H1 (cell line): Measurements from ENCODE around the gene SSC5D. TPM values are rescaled to one million over a fixed set of nuclear protein-coding genes. Genes with fewer than 3 reads are reported as not detected.

Source experiments
- CTCF ChIA-PET: fragments of 300-600 bp; sonication (Branson Sonifier 250); formaldehyde crosslinking; loops from one replicate; lab custom pipeline; 2021; ENCODE audit not compliant: partially characterized antibody; lab: Charles Lee
- POLR2A ChIA-PET: fragments of 300-600 bp; sonication (Branson Sonifier 250); formaldehyde crosslinking; loops from one replicate; lab custom pipeline; 2021; ENCODE audit warnings: inconsistent platforms; ENCODE audit not compliant: partially characterized antibody; lab: Charles Lee
- DNase-seq, 2 experiments: peaks; one replicate each; pipeline versions ENCODE4 v3.0.0 to v3.0.0-alpha.2; 2010 to 2022; ENCODE audit warnings: low spot score in 2 of 2, low read depth in 1 of 2, mixed read lengths in 1 of 2
- FAIRE-seq: peaks from 2 replicates; lab custom pipeline; 2011; peaks lifted over from hg19 to GRCh38; lab: Jason Lieb, UNC
- H2AFZ ChIP-seq: 2 replicates; pipeline ENCODE4 v1.8.1; 2012; ENCODE audit warnings: low read length, inconsistent platforms
- H2AK5ac ChIP-seq: 2 replicates; pipeline ENCODE4 v1.6.1; 2013; ENCODE audit warnings: low read depth, low read length
- H2BK120ac ChIP-seq: replicated peaks from 2 replicates; pipeline ENCODE3; 2013; ENCODE audit warnings: low read depth, low read length, inconsistent platforms
- H2BK12ac ChIP-seq: 2 replicates; pipeline ENCODE4 v1.6.1; 2013; ENCODE audit warnings: low read depth, low read length
- H2BK15ac ChIP-seq: 2 replicates; pipeline ENCODE4 v1.6.1; 2013; ENCODE audit warnings: low read length
- H2BK20ac ChIP-seq: 2 replicates; pipeline ENCODE4 v1.6.1; 2013; ENCODE audit warnings: low read length
- H2BK5ac ChIP-seq: 2 replicates; pipeline ENCODE4 v1.6.1; 2013; ENCODE audit warnings: low read depth, low read length
- H3K14ac ChIP-seq: 2 replicates; pipeline ENCODE4 v1.6.1; 2013; ENCODE audit warnings: inconsistent platforms; ENCODE audit not compliant: insufficient read length
- H3K18ac ChIP-seq: 2 replicates; pipeline ENCODE4 v1.6.1; 2013; ENCODE audit warnings: low read length; ENCODE audit errors: extremely low read depth
- H3K23ac ChIP-seq: 2 replicates; pipeline ENCODE4 v1.6.1; 2013; ENCODE audit warnings: inconsistent platforms; ENCODE audit not compliant: insufficient read length
- H3K23me2 ChIP-seq: 2 replicates; pipeline ENCODE4 v1.6.1; 2013; ENCODE audit warnings: low read depth, low read length
- H3K27ac ChIP-seq: 2 replicates; pipeline ENCODE4 v1.6.1; 2011; ENCODE audit warnings: low read depth, low read length, inconsistent platforms
- H3K27me3 ChIP-seq, 4 experiments: replicated peaks in 1 of 4; 1 replicate in 1 of 4; 2 replicates in 3 of 4; pipeline versions ENCODE4 v1.6.1 to v1.8.1; 2011 to 2013; ENCODE audit warnings: low read length in 3 of 4, mild to moderate bottlenecking in 3 of 4, inconsistent platforms in 2 of 4, mixed read lengths in 2 of 4, moderate library complexity in 1 of 4; ENCODE audit not compliant: control insufficient read depth in 3 of 4, insufficient read depth in 3 of 4; ENCODE audit errors: extremely low read depth in 1 of 4
- H3K36me3 ChIP-seq, 4 experiments: 2 replicates each; pipeline versions ENCODE4 v1.6.1 to v1.8.1; 2011 to 2013; ENCODE audit warnings: mild to moderate bottlenecking in 4 of 4, low read length in 3 of 4, moderate library complexity in 2 of 4, control low read depth in 1 of 4, inconsistent platforms in 1 of 4; ENCODE audit not compliant: insufficient read depth in 4 of 4, control insufficient read depth in 2 of 4
- H3K4ac ChIP-seq: replicated peaks from 2 replicates; pipeline ENCODE3; 2013; ENCODE audit warnings: low read length, low read depth, mixed read lengths, inconsistent platforms; ENCODE audit not compliant: insufficient read length
- H3K4me1 ChIP-seq, 4 experiments: replicated peaks in 1 of 4; 1 replicate in 1 of 4; 2 replicates in 3 of 4; pipeline versions ENCODE4 v1.6.1 to v1.8.1; 2011 to 2013; ENCODE audit warnings: low read length in 3 of 4, inconsistent platforms in 2 of 4, mixed read lengths in 1 of 4; ENCODE audit not compliant: insufficient read depth in 4 of 4, control insufficient read depth in 3 of 4
- H3K4me2 ChIP-seq, 2 experiments: 2 replicates each; pipeline versions ENCODE4 v1.6.1 to v1.8.1; 2011 to 2013; ENCODE audit warnings: low read depth in 2 of 2, low read length in 2 of 2, control low read depth in 1 of 2, inconsistent platforms in 1 of 2, mild to moderate bottlenecking in 1 of 2; ENCODE audit not compliant: insufficient read depth in 1 of 2
- H3K4me3 ChIP-seq, 4 experiments: fragments of 200-600, 300-600 bp in 1 of 4; sonication (generic), shearing (Covaris generic), sonication (Bioruptor Twin) in 1 of 4; 2 replicates each; pipeline versions ENCODE4 v1.5.1 to v1.8.1; 2011 to 2016; ENCODE audit warnings: low read length in 4 of 4, low read depth in 3 of 4, control low read depth in 2 of 4, inconsistent platforms in 2 of 4, mild to moderate bottlenecking in 2 of 4, mixed read lengths in 1 of 4, moderate library complexity in 1 of 4; ENCODE audit not compliant: insufficient read depth in 2 of 4; ENCODE audit errors: extremely low read depth in 1 of 4
- H3K56ac ChIP-seq: replicated peaks from 2 replicates; pipeline ENCODE3; 2013; ENCODE audit warnings: low read depth, mild to moderate bottlenecking, mixed read lengths, low read length, inconsistent platforms; ENCODE audit not compliant: insufficient read length
- H3K79me1 ChIP-seq: 2 replicates; pipeline ENCODE4 v1.6.1; 2013; ENCODE audit warnings: low read depth, low read length, control low read depth
- H3K79me2 ChIP-seq, 2 experiments: 2 replicates each; pipeline versions ENCODE4 v1.6.1 to v1.8.1; 2012 to 2013; ENCODE audit warnings: low read length in 2 of 2, mild to moderate bottlenecking in 2 of 2, inconsistent platforms in 1 of 2; ENCODE audit not compliant: insufficient read depth in 2 of 2, control insufficient read depth in 1 of 2
- H3K9ac ChIP-seq, 4 experiments: replicated peaks in 1 of 4; 1 replicate in 1 of 4; 2 replicates in 3 of 4; pipeline versions ENCODE4 v1.6.1 to v1.8.1; 2011 to 2013; ENCODE audit warnings: low read depth in 3 of 4, low read length in 3 of 4, control low read depth in 2 of 4, mild to moderate bottlenecking in 2 of 4, moderate library complexity in 2 of 4, inconsistent platforms in 1 of 4; ENCODE audit errors: extremely low read depth in 1 of 4
- H3K9me3 ChIP-seq, 2 experiments: 2 replicates each; pipeline versions ENCODE4 v1.6.1 to v1.8.1; 2012 to 2013; ENCODE audit warnings: mild to moderate bottlenecking in 2 of 2, moderate library complexity in 2 of 2, control low read depth in 1 of 2, inconsistent platforms in 1 of 2, low read depth in 1 of 2, low read length in 1 of 2, mixed read lengths in 1 of 2; ENCODE audit not compliant: insufficient read depth in 2 of 2
- H4K20me1 ChIP-seq, 2 experiments: replicated peaks in 1 of 2; 2 replicates each; pipeline versions ENCODE3 to v1.8.1; 2011 to 2013; ENCODE audit warnings: inconsistent platforms in 2 of 2, low read length in 2 of 2, mild to moderate bottlenecking in 1 of 2; ENCODE audit not compliant: insufficient read depth in 2 of 2, control insufficient read depth in 1 of 2
- H4K5ac ChIP-seq: 2 replicates; pipeline ENCODE4 v1.6.1; 2013; ENCODE audit warnings: low read length, low read depth, mixed read lengths, inconsistent platforms; ENCODE audit not compliant: insufficient read length
- H4K8ac ChIP-seq: 2 replicates; pipeline ENCODE4 v1.8.0; 2013; ENCODE audit warnings: mild to moderate bottlenecking, moderate library complexity, low read length, inconsistent platforms; ENCODE audit not compliant: insufficient read depth; ENCODE audit errors: extremely low read depth
- H4K91ac ChIP-seq: replicated peaks from 2 replicates; pipeline ENCODE3; 2013; ENCODE audit warnings: low read length, mixed read lengths, inconsistent platforms; ENCODE audit not compliant: insufficient read length
- EP300 ChIP-seq, 2 experiments: IDR thresholded peaks; 1 replicate in 1 of 2; 2 replicates in 1 of 2; pipeline ENCODE4 v1.6.1; 2011 to 2012; ENCODE audit warnings: low read depth in 2 of 2, low read length in 2 of 2, mild to moderate bottlenecking in 2 of 2, borderline replicate concordance in 1 of 2, inconsistent platforms in 1 of 2, moderate library complexity in 1 of 2
- MAX ChIP-seq: IDR thresholded peaks from 2 replicates; pipeline ENCODE4 v1.6.1; 2012; ENCODE audit warnings: inconsistent platforms
- WGBS, 2 experiments: shearing (Covaris generic) in 1 of 2; methylation state at CpG; one replicate each; pipeline versions ENCODE4 v1.1.6 to v1.1.7; 2013 to 2015; ENCODE audit warnings: low lambda C conversion rate in 2 of 2, mixed read lengths in 2 of 2, inconsistent platforms in 1 of 2, low coverage in 1 of 2, missing lambda C conversion rate in 1 of 2; ENCODE audit not compliant: insufficient replicate concordance in 2 of 2, insufficient coverage in 1 of 2, insufficient read length in 1 of 2; ENCODE audit errors: extremely low coverage in 1 of 2, missing lambda C conversion rate in 1 of 2; 5-methylcytosine and 5-hydroxymethylcytosine counted together
- polyA plus RNA-seq, 7 experiments: library from polyadenylated mRNA; depleted of rRNA in 3 of 7; stranded (reverse) in 5 of 7; unstranded in 2 of 7; fragments of >200 nt in 5 of 7; fragments of 200-250 nt in 2 of 7; gene quantifications; 1 replicate in 5 of 7; 2 replicates in 1 of 7; 4 replicates in 1 of 7; pipeline versions ENCODE4 v1.2.1 to v1.2.3, GENCODE V29; 2011 to 2013; ENCODE audit warnings: missing spikeins in 2 of 7, mixed read lengths in 2 of 7
- total RNA-seq: library from RNA; stranded (reverse); fragmentation: NEBNext Ultra II Directional; extraction: Animal tissue kit (Norgen Biotek cat#: 25700); gene quantifications from 2 replicates; pipeline ENCODE4 v1.2.1, GENCODE V29; 2021

The SSC5D gene
- total and polyA plus RNA-seq, 2 of the 8 experiments (the other 6 are each of a cell fraction or from before 2014, with no cell fraction given), result 0.39 to 1.7 TPM

DNA sequence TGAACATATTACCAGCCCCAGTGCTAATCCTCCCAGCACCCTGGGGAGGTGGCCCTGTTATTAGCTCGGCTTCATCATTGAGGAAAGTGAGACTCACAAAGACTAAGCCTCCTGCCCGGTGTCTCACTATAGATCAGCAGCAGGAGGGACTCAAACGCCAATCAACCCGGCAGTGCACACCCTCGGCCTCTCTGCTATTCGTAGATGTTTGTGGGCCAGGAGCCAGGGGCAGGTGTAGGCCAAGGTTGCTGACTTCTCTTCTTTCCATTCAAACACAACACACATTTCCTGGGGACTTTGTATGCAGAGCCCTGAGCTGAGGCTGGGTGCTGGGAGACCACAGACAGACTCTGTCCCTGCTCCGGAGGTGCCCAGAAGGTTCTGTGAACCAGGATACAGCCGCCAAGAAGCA is 66.5 kb downstream of the SSC5D start:
- WGBS, 2 experiments, result 84% methylated on average over 8 of the region's 8 CpGs; no CpG with 5 or more reads in 1 of the 2 experiments
- Histone ChIP-seq H2BK20ac (no peak overlapping the region), H3K27ac (no peak overlapping the region), H3K9me3 (no peaks in the 10 kb centered on the region), H4K91ac (no peak overlapping the region)
- DNase-seq, result no peak
- CTCF ChIA-PET, result interaction anchor here (1.2 kb wide), 1 partner anchor 51 kb away, joined by 4 read pairs; no protein-coding TSS in a partner anchor
- no peak for TF ChIP-seq EP300 (IDR thresholded peaks at IDR 0.05; ENCODE audit: borderline replicate concordance in 1 of 2, low read depth in 2 of 2, low read length in 2 of 2)
- TF ChIP-seq MAX, result no peak
- TF ChIP-seq, all 59 proteins: peak for 0
- Histone ChIP-seq H3K14ac (no peak overlapping the region), H3K56ac (no peak overlapping the region), H3K79me2 (no peaks in the 10 kb centered on the region), H3K79me1 (no peaks in the 10 kb centered on the region), H3K18ac (no peak overlapping the region), H4K8ac (no peak overlapping the region; the same call in 1 of the 2 replicates), H3K23ac (no peak overlapping the region), H4K20me1 (no peaks in the 10 kb centered on the region), H3K9ac (no peak overlapping the region), H3K4me3 (no peak overlapping the region), H3K36me3 (no peaks in the 10 kb centered on the region), H2BK15ac (no peak overlapping the region), H4K5ac (no peak overlapping the region), H3K4me1 (peaks cover 2 to 10% (median 5%) of the 10 kb centered on the region in 4 experiments; a peak in 6 of 7 replicates), H3K4ac (no peak overlapping the region), H2AK5ac (no peak overlapping the region), H2AFZ (no peak overlapping the region), H3K23me2 (peaks cover 5% of the 10 kb centered on the region; the same call in 1 of the 2 replicates), H2BK5ac (no peak overlapping the region), H2BK12ac (no peak overlapping the region), H3K4me2 (no peak overlapping the region; a peak in 1 of 4 replicates), H3K27me3 (peaks cover 0 to 3% (median 0%) of the 10 kb centered on the region in 4 experiments; a peak in 1 of 7 replicates), H2BK120ac (no peak overlapping the region)
- FAIRE-seq, result no peak
- POLR2A ChIA-PET, result interaction anchor here (0.8 to 2.0 kb wide), 2 partner anchors 11 to 16 kb away, joined by 3 to 6 read pairs; no protein-coding TSS in a partner anchor
